ENCODE data around the gene MARK4. TPM values are rescaled to one million over a fixed set of nuclear protein-coding genes. Genes with fewer than 3 reads are reported as not detected.
A peak's percentile ranks its signal among the peaks of the same experiment; 100 is the strongest.

The MARK4 gene
- polyA plus RNA-seq, 2 of the 4 experiments (the other 2 are of a cell fraction) = 6.3 to 7.8 TPM

GRCh38 chr19:45302416-45302815 is 51.3 kb downstream of the MARK4 start:
- no peak for FAIRE-seq
- H3K4me2 ChIP-seq = no peak overlapping the region
- ATAC-seq = no peak
- H3K27ac ChIP-seq = no peak overlapping the region
- ChIA-PET POLR2A (no interaction called here), CTCF (no interaction called here)
- H3K4me1 ChIP-seq = no peaks in the 10 kb centered on the region
- H3K9me3 ChIP-seq = no peaks in the 10 kb centered on the region
- WGBS (ENCODE audit: missing lambda C conversion rate) = 98% methylated on average over 13 of the region's 27 CpGs
- DNase-seq (ENCODE audit: low read depth in 1 of 2, low spot score in 1 of 2) = no peak
- no peak for TF ChIP-seq EP300 (IDR thresholded peaks at IDR 0.05)
- TF ChIP-seq MAFK (IDR thresholded peaks at IDR 0.05; ENCODE audit: partially characterized antibody) = no peak
- TF ChIP-seq HOXA7 (CRISPR knock-in tag; IDR thresholded peaks at IDR 0.05) = no peak
- TF ChIP-seq ZC3H11A (IDR thresholded peaks at IDR 0.05) = no peak
- TF ChIP-seq SMC3 (IDR thresholded peaks at IDR 0.05) = no peak
- no peak for TF ChIP-seq HES2 (IDR thresholded peaks at IDR 0.05)
- no peak for TF ChIP-seq BHLHE40 (IDR thresholded peaks at IDR 0.05; ENCODE audit: low read depth, low read length)
- TF ChIP-seq FOXS1 (CRISPR knock-in tag; IDR thresholded peaks at IDR 0.05) = no peak
- H3K4me3 ChIP-seq = no peak overlapping the region

- FAIRE-seq (no peak), ATAC-seq (no peak), DNase-seq (ENCODE audit: low read depth in 1 of 2, low spot score in 1 of 2) (no peak)
- TF ChIP-seq HOXB13 (CRISPR knock-in tag; IDR thresholded peaks at IDR 0.05; ENCODE audit: low read depth) (no peak), TP53 (CRISPR knock-in tag; IDR thresholded peaks at IDR 0.05) (no peak), FOSB (CRISPR knock-in tag; IDR thresholded peaks at IDR 0.05) (no peak), MAX (IDR thresholded peaks at IDR 0.05) (no peak), USF2 (IDR thresholded peaks at IDR 0.05) (no peak), RCOR1 (IDR thresholded peaks at IDR 0.05; ENCODE audit: low read depth, low read length) (no peak), HDAC2 (IDR thresholded peaks at IDR 0.05) (no peak), EP300 (IDR thresholded peaks at IDR 0.05) (no peak), E2F6 (IDR thresholded peaks at IDR 0.05; ENCODE audit: borderline replicate concordance, low read depth) (no peak), JUNB (IDR thresholded peaks at IDR 0.05) (no peak), CBX8 (IDR thresholded peaks at IDR 0.05) (no peak), CHD2 (IDR thresholded peaks at IDR 0.05; ENCODE audit: low read length, partially characterized antibody) (no peak), NR3C1 (IDR thresholded peaks at IDR 0.05) (no peak), RFX5 (IDR thresholded peaks at IDR 0.05) (no peak), MAFK (IDR thresholded peaks at IDR 0.05; ENCODE audit: partially characterized antibody) (no peak)
- no peak overlapping the region for H3K27ac ChIP-seq
- no peak overlapping the region for H3K4me2 ChIP-seq
- H3K4me3 ChIP-seq = no peak overlapping the region
- H3K9me3 ChIP-seq = no peaks in the 10 kb centered on the region
- no peaks in the 10 kb centered on the region for H3K4me1 ChIP-seq
- POLR2A ChIA-PET = no interaction called here
- 90% methylated on average over 12 of the region's 12 CpGs for WGBS (ENCODE audit: missing lambda C conversion rate)
- CTCF ChIA-PET = no interaction called here
These were observed 52.4 kb downstream of the MARK4 start for GRCh38 chr19:45303269-45304060.

GRCh38 chr19:45304141-45304926 is 53.3 kb downstream of the MARK4 start:
- no peak overlapping the region for H3K4me2 ChIP-seq
- FAIRE-seq (no peak), DNase-seq (ENCODE audit: low read depth in 1 of 2, low spot score in 1 of 2) (no peak), ATAC-seq (peak; percentile 11 to 16; a peak in 1 of 6 replicates)
- TF ChIP-seq USF2 (IDR thresholded peaks at IDR 0.05) = 0 out of 2 replicates have a peak, but pooled peaks have one; percentile 5
- TF ChIP-seq RFX5 (IDR thresholded peaks at IDR 0.05) = no peak
- CTCF ChIA-PET = no interaction called here
- POLR2A ChIA-PET = interaction anchor here (0.5 kb wide), 1 partner anchor 15 kb away, joined by 3 read pairs; no protein-coding TSS in a partner anchor
- no peak overlapping the region for H3K4me3 ChIP-seq
- H3K27ac ChIP-seq = no peak overlapping the region
- WGBS (ENCODE audit: missing lambda C conversion rate) = 47% methylated on average over 3 of the region's 4 CpGs
- no peaks in the 10 kb centered on the region for H3K4me1 ChIP-seq
- H3K9me3 ChIP-seq = no peaks in the 10 kb centered on the region
